ENCODE measurements around the gene TMEM150C.

The TMEM150C gene

GRCh38 chr4:82447886-82448285 is 113.9 kb downstream of the TMEM150C start:
- Histone ChIP-seq H3K4me2 (ENCODE audit: low read length) (no peak overlapping the region), H3K36me3 (ENCODE audit: control insufficient read depth, low read length) (peaks cover 68% of the 10 kb centered on the region), H3K27me3 (ENCODE audit: control insufficient read depth, low read length) (no peaks in the 10 kb centered on the region), H3K79me2 (ENCODE audit: control insufficient read depth, low read length) (peaks cover 77% of the 10 kb centered on the region), H3K4me1 (ENCODE audit: control insufficient read depth, low read length) (no peaks in the 10 kb centered on the region), H3F3A (ENCODE audit: control insufficient read depth, insufficient read depth) (no peaks in the 10 kb centered on the region), H3K9me2 (replicated peaks; ENCODE audit: control insufficient read depth, low read length) (no peaks in the 10 kb centered on the region), H3K4me3 (ENCODE audit: low read length) (no peak overlapping the region), H4K20me1 (ENCODE audit: control insufficient read depth, insufficient read depth, low read depth, low read length) (0 out of 2 replicates have a peak, but pooled peaks cover 4% of the 10 kb centered on the region), H3K27ac (ENCODE audit: low read depth, low read length) (no peak overlapping the region), H3K9me3 (ENCODE audit: control insufficient read depth, insufficient read depth, low read length) (no peaks in the 10 kb centered on the region)
- TF ChIP-seq CTCF (IDR thresholded peaks at IDR 0.05; ENCODE audit: low read depth, low read length, poor library complexity, severe bottlenecking) (no peak), EZH2phosphoT487 (IDR thresholded peaks at IDR 0.05; ENCODE audit: borderline replicate concordance, low read length) (no peak)

- no peaks in the 10 kb centered on the region for H3F3A ChIP-seq (ENCODE audit: control insufficient read depth, insufficient read depth)
- H3K36me3 ChIP-seq (ENCODE audit: control insufficient read depth, low read length): peaks cover 72% of the 10 kb centered on the region
- H3K27me3 ChIP-seq (ENCODE audit: control insufficient read depth, low read length): no peaks in the 10 kb centered on the region
- TF ChIP-seq CTCF (IDR thresholded peaks at IDR 0.05; ENCODE audit: low read depth, low read length, poor library complexity, severe bottlenecking): no peak
- no peak for TF ChIP-seq EZH2phosphoT487 (IDR thresholded peaks at IDR 0.05; ENCODE audit: borderline replicate concordance, low read length)
- peaks cover 100% of the 10 kb centered on the region for H3K79me2 ChIP-seq (ENCODE audit: control insufficient read depth, low read length)
- no peak overlapping the region for H3K4me2 ChIP-seq (ENCODE audit: low read length)
- H3K9me2 ChIP-seq (replicated peaks; ENCODE audit: control insufficient read depth, low read length): no peaks in the 10 kb centered on the region
- H3K4me1 ChIP-seq (ENCODE audit: control insufficient read depth, low read length): peaks cover 46% of the 10 kb centered on the region
- no peak overlapping the region for H3K27ac ChIP-seq (ENCODE audit: low read depth, low read length)
- H3K9me3 ChIP-seq (ENCODE audit: control insufficient read depth, insufficient read depth, low read length): no peaks in the 10 kb centered on the region
- H3K4me3 ChIP-seq (ENCODE audit: low read length): no peak overlapping the region
- H4K20me1 ChIP-seq (ENCODE audit: control insufficient read depth, insufficient read depth, low read depth, low read length): peaks cover 23% of the 10 kb centered on the region
Observed at GRCh38 chr4:82439088-82439487, 122.7 kb downstream of the TMEM150C start.

- Histone ChIP-seq H3K9me3 (ENCODE audit: control insufficient read depth, insufficient read depth, low read length) (no peaks in the 10 kb centered on the region), H4K20me1 (ENCODE audit: control insufficient read depth, insufficient read depth, low read depth, low read length) (peaks cover 29% of the 10 kb centered on the region), H3K9me2 (replicated peaks; ENCODE audit: control insufficient read depth, low read length) (no peaks in the 10 kb centered on the region), H3K36me3 (ENCODE audit: control insufficient read depth, low read length) (peaks cover 84% of the 10 kb centered on the region), H3F3A (ENCODE audit: control insufficient read depth, insufficient read depth) (no peaks in the 10 kb centered on the region), H3K4me1 (ENCODE audit: control insufficient read depth, low read length) (peaks cover 60% of the 10 kb centered on the region), H3K27me3 (ENCODE audit: control insufficient read depth, low read length) (no peaks in the 10 kb centered on the region), H3K27ac (ENCODE audit: low read depth, low read length) (no peak overlapping the region), H3K79me2 (ENCODE audit: control insufficient read depth, low read length) (peaks cover 100% of the 10 kb centered on the region), H3K4me3 (ENCODE audit: low read length) (no peak overlapping the region), H3K4me2 (ENCODE audit: low read length) (peak overlapping the region; percentile 26)
- TF ChIP-seq CTCF (IDR thresholded peaks at IDR 0.05; ENCODE audit: low read depth, low read length, poor library complexity, severe bottlenecking): no peak
- no peak for TF ChIP-seq EZH2phosphoT487 (IDR thresholded peaks at IDR 0.05; ENCODE audit: borderline replicate concordance, low read length)
Observed at GRCh38 chr4:82437285-82438005, 124.3 kb downstream of the TMEM150C start.
